Stimulated activated CD8-positive, alpha-beta memory T cell treated with anti-CD3 and anti-CD28 coated beads, Interleukin-15, amount 100 ng/mL, for 48 hours (primary cell): Measurements from ENCODE around the gene MCM9.
A peak's percentile ranks its signal among the peaks of the same experiment; 100 is the strongest.

Experiments used
- DNase-seq, 2 donors: peaks; one replicate each; pipeline ENCODE4 v3.0.0-alpha.2; 2020; ENCODE audit warnings: low read depth in 2 of 2

MCM9 gene

GRCh38 chr6:118799826-118800225 lies 135.1 kb downstream of the MCM9 start:
- no peak for DNase-seq

GRCh38 chr6:118796548-118796947 lies 138.4 kb downstream of the MCM9 start:
- DNase-seq, result peak; percentile 53 to 66

GRCh38 chr6:118791499-118791898 lies 143.5 kb downstream of the MCM9 start:
- DNase-seq, result no peak

- DNase-seq, result no peak
Observed at GRCh38 chr6:118789954-118790353, 145.0 kb downstream of the MCM9 start.

- DNase-seq, result no peak
Observed at GRCh38 chr6:118789419-118789818, 145.5 kb downstream of the MCM9 start.

GRCh38 chr6:118788702-118789101 lies 146.3 kb downstream of the MCM9 start:
- no peak for DNase-seq

GRCh38 chr6:118787724-118788423 lies 147.1 kb downstream of the MCM9 start:
- no peak for DNase-seq

GRCh38 chr6:118786596-118787453 lies 148.1 kb downstream of the MCM9 start:
- no peak for DNase-seq

- no peak for DNase-seq
Observed at GRCh38 chr6:118785601-118786000, 149.4 kb downstream of the MCM9 start.

- no peak for DNase-seq
Observed at GRCh38 chr6:118784641-118785164, 150.3 kb downstream of the MCM9 start.

- DNase-seq, result no peak
Observed at GRCh38 chr6:118783931-118784550, 150.9 kb downstream of the MCM9 start.

- no peak for DNase-seq
Observed at GRCh38 chr6:118782651-118783050, 152.3 kb downstream of the MCM9 start.

GRCh38 chr6:118781897-118782296 lies 153.1 kb downstream of the MCM9 start:
- DNase-seq, result no peak

GRCh38 chr6:118780668-118781067 lies 154.3 kb downstream of the MCM9 start:
- DNase-seq, result no peak

- DNase-seq, result peak; percentile 35 to 40
Observed at GRCh38 chr6:118776607-118777549, 158.1 kb downstream of the MCM9 start.

- no peak for DNase-seq
Observed at GRCh38 chr6:118775381-118775780, 159.6 kb downstream of the MCM9 start.

- no peak for DNase-seq
Observed at GRCh38 chr6:118774581-118774980, 160.4 kb downstream of the MCM9 start.

GRCh38 chr6:118772886-118773285 lies 162.1 kb downstream of the MCM9 start:
- DNase-seq, result no peak

- no peak for DNase-seq
Observed at GRCh38 chr6:118771253-118771652, 163.7 kb downstream of the MCM9 start.

- no peak for DNase-seq
Observed at GRCh38 chr6:118770835-118771234, 164.1 kb downstream of the MCM9 start.

- DNase-seq, result no peak
Observed at GRCh38 chr6:118770112-118770788, 164.7 kb downstream of the MCM9 start.
